Caki2 (cell line): ENCODE results near the gene TMEM121B. TPM values are rescaled to one million over a fixed set of nuclear protein-coding genes. Genes with fewer than 3 reads are reported as not detected.
A peak's percentile ranks its signal among the peaks of the same experiment; 100 is the strongest.
"Not testable (repeated sequence)": the region's sequence is repeated elsewhere in the genome, so short reads cannot be mapped to it uniquely, and the experiment has no call there.

Experiments used
- DNase-seq: peaks from one replicate; pipeline ENCODE4 v3.0.0-alpha.2; 2015; ENCODE audit warnings: low read depth
- in situ Hi-C: cut with HindIII; loops from 2 replicates; pipeline ENCODE4 v1.10.0; 2016; ENCODE audit warnings: low sequenced_read_pairs, low pct_unique_long_range_greater_than_20kb, mixed read lengths
- total RNA-seq: library from RNA; depleted of rRNA; stranded (reverse); fragments of >200 nt; shearing (Covaris generic); gene quantifications from 2 replicates; pipeline ENCODE4 v1.2.3, GENCODE V29; 2014; ENCODE audit warnings: low replicate concordance; rRNA removed

The TMEM121B gene
- total RNA-seq = 0.14 and 0.17 TPM in 2 replicates

DNA sequence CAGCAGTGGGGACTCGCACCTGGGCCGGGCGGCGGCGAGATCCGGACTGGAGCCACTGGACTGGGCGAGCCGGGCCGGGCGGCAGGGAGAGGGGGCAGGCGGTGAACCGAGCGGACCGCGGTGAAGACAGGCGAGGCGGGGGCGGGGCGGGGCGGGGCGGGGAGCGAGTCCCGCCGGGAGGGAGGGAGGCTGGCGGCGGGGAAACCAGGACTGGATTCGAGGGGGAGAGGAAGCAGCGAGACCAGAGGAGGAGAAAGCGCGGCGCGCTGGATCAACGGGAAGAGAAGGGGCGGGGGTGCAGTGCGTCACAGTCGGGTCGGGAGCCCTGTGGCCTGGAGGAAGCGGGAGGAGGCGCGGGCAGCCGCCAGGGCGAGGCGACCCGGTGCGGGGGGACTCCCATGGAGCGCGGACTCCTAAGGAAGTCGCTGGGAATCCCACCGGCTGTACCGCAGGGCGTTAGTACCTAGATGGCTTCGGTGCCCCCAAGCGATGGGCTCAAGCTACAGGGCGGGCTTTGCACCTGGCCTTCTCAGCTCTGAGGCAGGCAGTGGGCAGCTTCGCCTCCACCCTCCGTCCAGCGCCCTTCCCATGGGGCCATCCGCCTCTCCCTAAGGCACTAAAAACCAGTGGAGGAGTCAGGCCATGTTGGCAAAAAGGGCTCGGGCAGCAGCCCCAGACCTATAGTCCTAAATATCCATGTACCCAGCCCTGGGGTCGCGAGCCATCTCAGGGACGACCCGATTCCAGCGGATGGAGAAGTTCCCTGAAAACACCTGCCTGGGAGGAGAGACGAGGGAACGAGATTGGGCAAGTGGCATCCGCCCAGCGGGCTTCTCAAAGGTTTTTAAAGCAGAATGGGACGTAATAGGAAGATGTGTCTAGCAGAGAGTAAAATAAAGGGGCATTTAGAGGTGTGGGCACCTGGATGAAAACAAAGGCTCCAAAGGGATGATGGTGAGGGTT lies at the start of gene TMEM121B:
TSS of gene TMEM121B (minus strand) at position 128 of the 963 bp plus-strand sequence. CDS start 233 bp downstream, outside the sequence.
- peak; percentile 76 for DNase-seq
- in situ Hi-C loops = no loop called here

DNA sequence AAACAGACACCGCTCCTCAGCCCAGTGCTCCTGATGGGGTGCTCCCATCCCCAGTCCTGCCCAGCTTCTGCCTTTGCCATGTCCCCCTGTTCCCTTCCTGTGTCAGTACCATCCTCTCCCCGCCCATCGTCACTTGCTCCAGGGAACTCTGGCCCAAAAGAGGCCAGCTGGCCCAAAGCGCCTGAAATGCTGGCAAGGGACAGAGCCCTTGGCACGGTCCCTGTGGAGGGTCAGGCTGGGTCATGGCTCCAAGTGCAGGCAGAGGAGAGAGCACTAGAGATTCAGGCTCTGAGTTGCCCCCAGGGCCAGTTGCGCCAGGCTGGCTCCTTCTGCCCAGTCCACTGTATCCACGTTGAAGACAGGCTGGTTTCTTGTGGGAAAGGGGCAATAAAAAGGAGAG lies 46.3 kb upstream of the TMEM121B start:
- in situ Hi-C loops = no loop called here
- no peak for DNase-seq

DNA sequence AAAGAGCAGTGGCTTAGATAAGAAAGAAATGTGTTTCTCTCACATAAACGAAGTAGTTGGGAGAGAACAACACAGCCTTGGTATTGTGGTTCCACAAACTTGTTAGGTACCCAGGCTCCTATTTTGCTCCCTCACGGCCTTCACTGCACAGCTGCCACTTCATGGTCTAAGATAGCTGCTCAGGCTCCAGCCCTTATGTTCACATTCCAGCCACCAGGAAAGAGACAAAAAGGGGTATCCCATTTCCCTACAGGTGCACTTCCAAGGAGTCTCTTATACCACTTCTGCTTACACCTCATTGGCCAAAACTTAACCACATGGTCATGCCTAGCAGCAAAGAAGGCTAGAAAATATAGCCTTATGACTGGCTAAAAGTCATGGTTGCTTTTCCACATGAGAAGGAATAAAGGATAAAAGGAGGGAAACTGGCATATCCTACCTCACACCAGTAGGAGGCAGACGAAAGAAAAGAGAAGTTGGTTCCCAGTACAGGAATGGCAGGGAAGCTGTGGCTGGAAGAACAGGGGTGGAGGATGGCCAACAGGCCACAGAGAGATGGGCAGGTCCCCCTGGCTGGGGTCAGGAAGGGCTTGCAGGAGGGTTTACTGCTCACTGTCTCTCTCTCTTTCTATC lies 43.3 kb upstream of the TMEM121B start:
- in situ Hi-C loops = no loop called here
- DNase-seq = no peak

DNA sequence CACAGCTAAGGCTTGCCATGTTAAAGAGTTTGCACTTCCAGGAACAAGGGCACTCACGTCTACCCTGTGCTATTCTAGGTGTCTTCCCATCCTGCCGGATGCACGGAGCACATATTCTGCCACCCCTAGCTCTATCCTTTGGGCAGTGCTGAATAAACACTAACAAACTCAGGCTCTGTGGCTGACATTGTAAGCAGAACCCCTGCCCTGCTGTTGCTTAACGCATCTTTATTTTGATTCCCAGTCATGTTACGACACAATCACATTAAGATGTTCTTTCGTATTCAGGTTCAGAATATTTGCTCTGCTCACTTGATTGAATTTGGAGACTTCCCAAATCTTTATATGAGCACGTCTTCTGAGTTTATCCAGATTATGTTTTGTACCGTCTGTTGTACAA lies 41.6 kb upstream of the TMEM121B start:
- no peak for DNase-seq
- in situ Hi-C loops = no loop called here

DNA sequence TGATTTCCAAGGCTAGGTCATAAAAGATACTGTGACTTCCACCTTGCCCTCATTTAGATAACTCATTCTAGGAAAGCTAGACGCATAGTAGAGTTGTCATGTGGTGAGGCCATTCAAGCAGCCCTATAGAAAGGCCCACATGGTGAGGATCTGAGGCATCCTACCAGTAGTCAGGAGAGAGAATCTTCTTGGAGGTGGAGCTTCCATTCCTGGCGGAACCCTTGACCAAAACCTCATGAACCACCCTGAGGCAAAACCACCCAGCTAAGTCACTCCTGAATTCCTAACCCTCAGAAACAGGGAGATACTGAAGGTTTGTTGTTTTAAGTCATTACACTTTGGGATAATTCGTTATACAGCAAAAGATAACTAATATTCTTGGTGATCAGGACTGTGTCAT lies 40.8 kb upstream of the TMEM121B start:
- no peak for DNase-seq
- in situ Hi-C loops = no loop called here

DNA sequence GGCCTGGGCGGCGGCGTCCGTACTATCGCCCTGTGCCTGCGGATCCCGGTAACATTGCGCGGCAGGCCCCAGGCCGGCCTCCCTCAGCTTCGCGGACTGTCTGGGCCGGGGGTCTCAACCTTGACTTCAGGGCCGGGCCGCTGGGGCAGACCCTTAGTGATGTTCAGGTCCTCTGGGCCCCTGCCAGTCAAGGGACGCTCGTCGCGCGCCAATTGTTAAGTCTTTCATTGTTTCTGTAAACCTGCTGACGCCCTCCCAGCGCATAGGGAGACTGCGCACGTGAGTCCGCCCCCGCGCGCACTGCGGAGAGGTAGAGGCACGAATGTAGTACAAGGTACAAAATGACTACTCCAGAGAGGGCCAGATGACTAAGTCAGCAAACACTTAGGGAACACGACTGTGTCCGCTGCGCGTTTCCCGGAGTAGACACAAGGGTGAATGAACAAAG lies 38.4 kb upstream of the TMEM121B start:
- in situ Hi-C loops = no loop called here

GRCh38 chr22:17158568-17159503 lies 37.7 kb upstream of the TMEM121B start, which contains the start of gene HDHD5:
TSS of gene HDHD5 (minus strand) at chr22:17159277. CDS start at chr22:17159251, 26 bp downstream.
- in situ Hi-C loops = no loop called here
- DNase-seq = peak; percentile 94

More for the DNA sequence above, 38.4 kb upstream of the TMEM121B start:
- DNase-seq = peak; percentile 74

DNA sequence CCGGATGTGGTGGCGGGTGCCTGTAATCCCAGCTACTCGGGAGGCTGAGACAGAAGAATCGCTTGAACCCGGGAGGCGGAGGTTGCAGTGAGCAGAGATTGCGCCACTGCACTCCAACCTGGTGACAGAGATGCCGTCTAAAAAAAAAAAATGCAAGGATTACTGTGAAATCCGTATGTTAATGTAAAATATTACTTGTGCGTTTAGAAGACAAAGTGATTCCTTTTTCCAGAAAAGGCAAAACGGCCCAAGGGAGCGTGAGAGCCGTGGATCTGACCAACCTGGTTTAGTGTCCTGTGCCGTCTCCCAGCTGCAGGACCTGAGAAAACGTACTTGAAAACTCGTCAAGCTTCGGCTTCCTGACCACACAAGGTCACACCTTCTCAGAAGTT lies 37.0 kb upstream of the TMEM121B start:
- in situ Hi-C loops = no loop called here
- DNase-seq = no peak

GRCh38 chr22:17157714-17158113 lies 36.6 kb upstream of the TMEM121B start:
- in situ Hi-C loops = no loop called here

GRCh38 chr22:17155941-17156340 lies 34.8 kb upstream of the TMEM121B start:
- DNase-seq = no peak
- in situ Hi-C loops = no loop called here

More at GRCh38 chr22:17157714-17158113, 36.6 kb upstream of the TMEM121B start:
- no peak for DNase-seq

GRCh38 chr22:17152971-17153370 lies 31.8 kb upstream of the TMEM121B start:
- DNase-seq = no peak
- in situ Hi-C loops = no loop called here

- in situ Hi-C loops = no loop called here
- no peak for DNase-seq
Observed at GRCh38 chr22:17152340-17152739, 31.2 kb upstream of the TMEM121B start.

GRCh38 chr22:17149076-17149815 lies 28.1 kb upstream of the TMEM121B start:
- no peak for DNase-seq
- in situ Hi-C loops = no loop called here

GRCh38 chr22:17147458-17147857 lies 26.3 kb upstream of the TMEM121B start:
- in situ Hi-C loops, DNase-seq: not testable (repeated sequence)

- in situ Hi-C loops = no loop called here
- no peak for DNase-seq
Observed at GRCh38 chr22:17145021-17145680, 24.0 kb upstream of the TMEM121B start.

DNA sequence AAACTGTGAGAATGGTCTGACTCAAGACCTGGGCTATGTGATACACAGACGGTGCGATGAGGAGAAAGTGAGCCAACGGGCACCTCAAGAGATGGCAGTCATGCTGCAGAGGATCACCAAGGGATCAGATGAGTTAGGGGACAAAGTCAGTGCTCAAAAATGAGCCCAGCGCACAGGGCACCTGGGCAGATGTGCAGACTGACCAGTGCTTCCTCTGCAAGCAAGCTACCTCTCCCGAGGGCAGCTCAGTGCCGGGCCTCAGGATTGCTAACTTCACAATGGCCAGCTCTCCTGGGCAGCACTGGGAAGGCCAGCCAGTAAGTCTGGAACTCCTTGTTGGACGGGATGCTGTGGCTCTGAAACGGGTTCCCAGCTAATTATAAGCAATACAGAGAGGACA lies 22.7 kb upstream of the TMEM121B start:
- no peak for DNase-seq
- in situ Hi-C loops = no loop called here

DNA sequence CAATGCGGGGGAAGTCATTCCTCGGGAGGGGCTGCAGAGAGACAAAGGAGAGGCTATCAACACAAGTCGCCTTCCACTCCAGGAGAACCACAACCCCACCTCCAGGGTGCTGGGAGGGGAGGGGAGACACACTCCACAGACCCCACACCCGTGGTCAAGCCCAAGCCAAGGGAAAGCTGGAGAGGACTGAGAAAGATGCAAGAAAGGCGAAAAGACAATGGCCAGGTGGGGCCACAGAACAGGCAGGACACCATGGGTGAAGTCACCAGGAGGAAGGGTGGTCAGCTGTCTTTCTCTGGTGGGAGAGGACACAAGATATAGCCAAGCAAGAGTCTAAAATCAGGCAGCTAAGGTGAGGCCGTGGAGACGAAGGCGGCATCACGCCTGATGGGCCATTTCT lies 21.9 kb upstream of the TMEM121B start:
- DNase-seq = no peak
- in situ Hi-C loops = no loop called here
